WTC11 (cell line): ENCODE results near the gene RPP14. TPM values are rescaled to one million over a fixed set of nuclear protein-coding genes. Genes with fewer than 3 reads are reported as not detected.

Source experiments
- ATAC-seq: fragments of 200-7000 bp; cut with Tn5 transposase; 2 replicates; pipeline ENCODE4 v1.10.0; 2021; ENCODE audit warnings: mild to moderate bottlenecking, moderate library complexity
- CTCF ChIA-PET: fragments of 300-600 bp; sonication (Branson Sonifier 250); formaldehyde crosslinking; loops from one replicate; lab custom pipeline; 2021; ENCODE audit warnings: antibody characterized with exemption; lab: Charles Lee
- POLR2A ChIA-PET: fragments of 350-600 bp; sonication (Branson Sonifier 250); formaldehyde crosslinking; loops from one replicate; lab custom pipeline; 2021; ENCODE audit warnings: antibody characterized with exemption; lab: Charles Lee
- DNase-seq: peaks from one replicate; pipeline ENCODE4 v3.0.0; 2021; ENCODE audit warnings: low spot score
- H3K27ac Mint-ChIP-seq: 2 replicates; pipeline ENCODE4 v1.8.0; 2021; ENCODE audit warnings: mixed read lengths
- H3K27me3 Mint-ChIP-seq: 2 replicates; pipeline ENCODE4 v1.8.0; 2021; ENCODE audit warnings: low read depth, mild to moderate bottlenecking, moderate library complexity, mixed read lengths
- H3K36me3 Mint-ChIP-seq: 2 replicates; pipeline ENCODE4 v1.8.0; 2021; ENCODE audit warnings: mixed read lengths
- H3K4me1 Mint-ChIP-seq: 2 replicates; pipeline ENCODE4 v1.8.0; 2022; ENCODE audit warnings: mixed read lengths
- H3K4me3 Mint-ChIP-seq: 2 replicates; pipeline ENCODE4 v1.8.0; 2021; ENCODE audit warnings: mild to moderate bottlenecking, moderate library complexity, mixed read lengths
- H3K9me3 Mint-ChIP-seq: 2 replicates; pipeline ENCODE4 v1.8.0; 2021; ENCODE audit warnings: mixed read lengths
- CREM ChIP-seq: sonication (generic); formaldehyde crosslinking; IDR thresholded peaks from 2 replicates; pipeline ENCODE4 v1.8.1; 2022; ENCODE audit warnings: mild to moderate bottlenecking, missing genetic modification reagents, moderate library complexity
- FOXJ3 ChIP-seq: sonication (generic); formaldehyde crosslinking; IDR thresholded peaks from 2 replicates; pipeline ENCODE4 v1.9.0; 2021; ENCODE audit warnings: missing genetic modification reagents, mild to moderate bottlenecking, borderline replicate concordance
- FOXK1 ChIP-seq: sonication (generic); formaldehyde crosslinking; IDR thresholded peaks from 2 replicates; pipeline ENCODE4 v1.8.0; 2022; ENCODE audit warnings: mild to moderate bottlenecking, moderate library complexity, missing genetic modification reagents
- GRHL2 ChIP-seq: fragments of 250-450 bp; sonication (Bioruptor Pico); IDR thresholded peaks from 2 replicates; pipeline ENCODE4 v1.8.0; 2022; ENCODE audit warnings: mild to moderate bottlenecking, moderate library complexity; ENCODE audit not compliant: insufficient replicate concordance, severe bottlenecking
- IRF2 ChIP-seq: sonication (generic); formaldehyde crosslinking; IDR thresholded peaks from 2 replicates; pipeline ENCODE4 v1.8.0; 2022; ENCODE audit warnings: low read depth, missing genetic modification reagents, borderline replicate concordance
- MAX ChIP-seq: sonication (generic); formaldehyde crosslinking; IDR thresholded peaks from 2 replicates; pipeline ENCODE4 v1.8.0; 2022; ENCODE audit warnings: mild to moderate bottlenecking, missing genetic modification reagents
- NFATC4 ChIP-seq: fragments of 250-450 bp; sonication (Bioruptor Pico); IDR thresholded peaks from 2 replicates; pipeline ENCODE4 v1.9.0; 2021; ENCODE audit warnings: mild to moderate bottlenecking
- NFYB ChIP-seq: sonication (generic); formaldehyde crosslinking; conservative IDR thresholded peaks from 2 replicates; pipeline ENCODE4 v1.8.0; 2022; ENCODE audit warnings: low read depth, missing genetic modification reagents
- RELA ChIP-seq: sonication (generic); formaldehyde crosslinking; IDR thresholded peaks from 2 replicates; pipeline ENCODE4 v1.8.1; 2022; ENCODE audit warnings: missing genetic modification reagents, mild to moderate bottlenecking, borderline replicate concordance
- RORB ChIP-seq: fragments of 250-450 bp; sonication (Bioruptor Pico); IDR thresholded peaks from 2 replicates; pipeline ENCODE4 v1.9.0; 2021; ENCODE audit warnings: mild to moderate bottlenecking
- SP1 ChIP-seq: sonication (generic); formaldehyde crosslinking; conservative IDR thresholded peaks from 2 replicates; pipeline ENCODE4 v1.8.1; 2022; ENCODE audit warnings: missing genetic modification reagents
- STAT6 ChIP-seq: sonication (generic); formaldehyde crosslinking; conservative IDR thresholded peaks from 2 replicates; pipeline ENCODE4 v1.8.1; 2023; ENCODE audit warnings: mild to moderate bottlenecking, low read depth, missing genetic modification reagents, moderate library complexity
- USF2 ChIP-seq: sonication (generic); formaldehyde crosslinking; IDR thresholded peaks from 2 replicates; pipeline ENCODE4 v1.8.1; 2023; ENCODE audit warnings: mild to moderate bottlenecking, missing genetic modification reagents, moderate library complexity
- ZBTB21 ChIP-seq: sonication (generic); formaldehyde crosslinking; IDR thresholded peaks from 2 replicates; pipeline ENCODE4 v1.8.1; 2023; ENCODE audit warnings: mild to moderate bottlenecking, missing genetic modification reagents, borderline replicate concordance
- ZNF219 ChIP-seq: sonication (generic); formaldehyde crosslinking; IDR thresholded peaks from 2 replicates; pipeline ENCODE4 v1.8.0; 2023; ENCODE audit warnings: missing genetic modification reagents, mild to moderate bottlenecking, borderline replicate concordance
- ZNF263 ChIP-seq: sonication (generic); formaldehyde crosslinking; IDR thresholded peaks from 2 replicates; pipeline ENCODE4 v1.8.1; 2022; ENCODE audit warnings: low read depth, mild to moderate bottlenecking, moderate library complexity, missing genetic modification reagents
- ZNF317 ChIP-seq: sonication (generic); formaldehyde crosslinking; IDR thresholded peaks from 2 replicates; pipeline ENCODE4 v1.8.1; 2023; ENCODE audit warnings: low read depth, mild to moderate bottlenecking, moderate library complexity, missing genetic modification reagents, borderline replicate concordance
- ZNF396 ChIP-seq: fragments of 250-450 bp; sonication (Bioruptor Pico); IDR thresholded peaks from 2 replicates; pipeline ENCODE4 v1.8.0; 2021; ENCODE audit warnings: mild to moderate bottlenecking, moderate library complexity, borderline replicate concordance
- ZNF423 ChIP-seq: fragments of 250-450 bp; sonication (Bioruptor Pico); IDR thresholded peaks from 2 replicates; pipeline ENCODE4 v2.1.2; 2022; ENCODE audit warnings: mild to moderate bottlenecking, moderate library complexity
- ZNF512 ChIP-seq: sonication (generic); formaldehyde crosslinking; IDR thresholded peaks from 2 replicates; pipeline ENCODE4 v1.8.1; 2022; ENCODE audit warnings: missing genetic modification reagents, borderline replicate concordance
- total RNA-seq: library from RNA; stranded (reverse); gene quantifications from 3 replicates; pipeline ENCODE4 v1.2.3, GENCODE V29; 2021
- TF ChIP-seq, protein P1 (sequence below): sonication (generic); formaldehyde crosslinking; IDR thresholded peaks from 2 replicates; pipeline ENCODE4 v1.8.1; 2022; ENCODE audit warnings: mild to moderate bottlenecking, moderate library complexity, missing genetic modification reagents

RPP14 gene
- total RNA-seq, 1 experiment from 2014 or later, result 17.9 TPM

GRCh38 chr3:58355179-58355578, 49.1 kb downstream of the RPP14 start:
- ATAC-seq, result no peak
- H3K27ac Mint-ChIP-seq, result no peak overlapping the region
- no peak for DNase-seq
- ChIA-PET POLR2A (no interaction called here), CTCF (interaction anchor here (0.5 to 1.1 kb wide), 3 partner anchors 49 to 95 kb away, joined by 3 to 4 read pairs (median 3); partner anchors contain the start of genes HTD2 and RPP14)
- H3K4me1 Mint-ChIP-seq, result peaks cover 14% of the 10 kb centered on the region
- H3K4me3 Mint-ChIP-seq, result no peak overlapping the region
- no peaks in the 10 kb centered on the region; the same call in 1 of the 2 replicates for H3K36me3 Mint-ChIP-seq
- H3K9me3 Mint-ChIP-seq, result no peaks in the 10 kb centered on the region
- no peaks in the 10 kb centered on the region for H3K27me3 Mint-ChIP-seq
- no peak for TF ChIP-seq GRHL2
- no peak for TF ChIP-seq IRF2 (CRISPR knock-in tag)
- TF ChIP-seq MAX (CRISPR knock-in tag), result no peak
- TF ChIP-seq ZNF263 (CRISPR knock-in tag), result no peak

DNA sequence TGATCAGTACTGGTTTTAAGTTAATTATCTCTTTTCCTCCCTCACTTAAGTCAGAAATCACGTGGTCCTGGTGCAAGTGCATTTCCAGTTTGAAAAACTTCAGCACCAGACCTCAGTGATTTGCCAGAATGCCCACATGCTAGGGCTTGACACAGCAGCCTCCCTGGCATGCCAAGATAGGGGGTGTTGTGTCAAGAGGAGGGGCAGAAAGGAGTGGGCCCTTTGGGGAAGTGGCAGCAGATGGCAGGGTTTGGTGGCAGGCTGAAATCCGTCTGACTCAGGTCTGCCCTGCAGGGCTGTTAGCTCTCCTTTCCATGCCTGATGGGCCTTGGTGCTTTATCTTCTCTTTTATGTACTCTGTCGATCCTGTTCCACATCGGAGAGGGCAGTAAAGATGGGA, 50.0 kb downstream of the RPP14 start:
- DNase-seq (no peak), ATAC-seq (no peak)
- H3K4me3 Mint-ChIP-seq, result no peak overlapping the region
- no peak overlapping the region for H3K27ac Mint-ChIP-seq
- TF ChIP-seq GRHL2, result no peak
- no peak for TF ChIP-seq IRF2 (CRISPR knock-in tag)
- TF ChIP-seq NFYB (CRISPR knock-in tag), result no peak
- TF ChIP-seq, protein P1, sequence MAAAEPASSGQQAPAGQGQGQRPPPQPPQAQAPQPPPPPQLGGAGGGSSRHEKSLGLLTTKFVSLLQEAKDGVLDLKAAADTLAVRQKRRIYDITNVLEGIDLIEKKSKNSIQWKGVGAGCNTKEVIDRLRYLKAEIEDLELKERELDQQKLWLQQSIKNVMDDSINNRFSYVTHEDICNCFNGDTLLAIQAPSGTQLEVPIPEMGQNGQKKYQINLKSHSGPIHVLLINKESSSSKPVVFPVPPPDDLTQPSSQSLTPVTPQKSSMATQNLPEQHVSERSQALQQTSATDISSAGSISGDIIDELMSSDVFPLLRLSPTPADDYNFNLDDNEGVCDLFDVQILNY (CRISPR knock-in tag), result no peak
- TF ChIP-seq ZNF396 (CRISPR knock-in tag), result no peak
- TF ChIP-seq FOXJ3 (CRISPR knock-in tag), result no peak
- ChIA-PET CTCF (interaction anchor here (1.1 kb wide), 1 partner anchor 50 kb away, joined by 3 read pairs; the partner anchor contains the start of genes HTD2 and RPP14), POLR2A (no interaction called here)
- H3K4me1 Mint-ChIP-seq, result peaks cover 14% of the 10 kb centered on the region
- H3K9me3 Mint-ChIP-seq, result no peaks in the 10 kb centered on the region
- H3K27me3 Mint-ChIP-seq, result no peaks in the 10 kb centered on the region
- no peaks in the 10 kb centered on the region; the same call in 1 of the 2 replicates for H3K36me3 Mint-ChIP-seq

DNA sequence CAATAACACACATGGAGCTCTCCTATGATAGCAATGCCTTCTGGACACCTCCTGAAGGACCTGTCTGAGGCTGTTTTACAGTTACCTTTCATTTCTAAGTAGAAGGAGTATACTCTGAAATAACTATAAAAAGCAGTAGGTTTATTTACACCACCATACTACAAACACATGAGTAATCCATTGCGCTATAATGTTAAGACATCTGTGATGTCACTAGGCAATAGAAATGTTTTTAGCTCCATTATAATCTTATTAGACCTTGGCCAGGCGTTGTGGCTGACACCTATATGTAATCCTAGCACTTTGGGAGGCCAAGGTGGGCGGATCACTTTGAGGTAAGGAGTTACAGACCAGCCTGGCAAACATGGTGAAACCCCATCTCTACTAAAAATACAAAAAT, 51.4 kb downstream of the RPP14 start:
- Mint-ChIP-seq H3K36me3 (no peaks in the 10 kb centered on the region; the same call in 1 of the 2 replicates), H3K27me3 (no peaks in the 10 kb centered on the region), H3K9me3 (no peaks in the 10 kb centered on the region), H3K27ac (no peak overlapping the region), H3K4me3 (no peak overlapping the region), H3K4me1 (peaks cover 3% of the 10 kb centered on the region)
- no peak for ATAC-seq
- no peak for DNase-seq
- TF ChIP-seq MAX (CRISPR knock-in tag) (no peak), CREM (no peak), RELA (no peak), FOXK1 (CRISPR knock-in tag) (no peak), RORB (no peak), NFATC4 (CRISPR knock-in tag) (no peak), ZNF317 (CRISPR knock-in tag) (no peak), ZNF512 (CRISPR knock-in tag) (no peak), ZNF219 (CRISPR knock-in tag) (no peak), ZBTB21 (CRISPR knock-in tag) (no peak), SP1 (no peak), USF2 (CRISPR knock-in tag) (no peak), STAT6 (CRISPR knock-in tag) (no peak), ZNF423 (CRISPR knock-in tag) (no peak), FOXJ3 (CRISPR knock-in tag) (no peak)
- ChIA-PET CTCF (interaction anchor here (0.6 to 1.2 kb wide), 2 partner anchors 51 to 140 kb away, joined by 3 to 5 read pairs; partner anchors contain the start of genes HTD2 and RPP14), POLR2A (no interaction called here)
